Non-pigmented ciliary epithelial cell (primary cell): ENCODE measurements around the gene GRIP2.
"Not testable (repeated sequence)": the region's sequence is repeated elsewhere in the genome, so short reads cannot be mapped to it uniquely, and the experiment has no call there.

Experiments used
- DNase-seq: peaks from one replicate; pipeline ENCODE4 v3.0.0-alpha.2; 2010; ENCODE audit warnings: low read depth

The GRIP2 gene

GRCh38 chr3:14520149-14520548, 20.0 kb downstream of the GRIP2 start:
- DNase-seq = no peak

DNA sequence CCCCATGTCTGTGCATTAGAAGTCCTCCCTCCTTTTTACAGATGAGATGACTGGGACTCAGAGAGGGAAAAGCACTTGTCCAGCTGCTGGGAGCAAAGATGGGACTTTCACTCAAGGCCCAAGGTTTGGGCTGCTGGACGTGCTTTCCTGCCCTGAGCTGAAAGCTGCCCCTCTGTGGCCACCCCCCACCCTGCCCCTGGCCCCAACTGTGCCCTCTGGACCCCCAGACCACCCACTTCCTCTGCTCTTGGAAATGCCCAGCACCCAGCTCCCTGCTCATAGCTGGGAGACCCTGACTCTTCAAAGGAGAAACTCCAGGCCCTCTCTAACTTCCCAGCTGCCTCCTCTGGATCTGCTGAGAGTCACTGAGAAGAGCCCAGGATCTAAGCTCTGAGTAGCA, 20.7 kb downstream of the GRIP2 start:
- no peak for DNase-seq

DNA sequence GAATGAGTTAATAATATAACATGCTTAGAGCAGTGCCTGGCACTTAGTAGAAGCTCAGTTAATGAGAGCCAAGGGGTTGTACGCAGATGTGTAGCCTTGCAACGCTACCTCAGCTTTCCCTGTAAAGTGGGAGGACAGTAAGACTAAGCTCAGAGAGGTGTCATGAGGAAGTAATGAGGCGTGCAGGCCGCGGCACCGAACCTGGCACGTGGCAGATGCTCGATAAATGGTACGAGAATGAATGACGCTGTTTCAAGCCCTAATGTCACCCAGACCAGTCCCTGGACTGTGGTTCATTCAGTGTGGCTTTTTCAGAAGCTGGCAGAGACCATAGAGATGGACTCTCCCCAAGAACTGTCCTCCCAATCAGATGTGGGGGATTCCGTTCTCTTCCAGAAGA, 21.2 kb downstream of the GRIP2 start:
- no peak for DNase-seq

DNA sequence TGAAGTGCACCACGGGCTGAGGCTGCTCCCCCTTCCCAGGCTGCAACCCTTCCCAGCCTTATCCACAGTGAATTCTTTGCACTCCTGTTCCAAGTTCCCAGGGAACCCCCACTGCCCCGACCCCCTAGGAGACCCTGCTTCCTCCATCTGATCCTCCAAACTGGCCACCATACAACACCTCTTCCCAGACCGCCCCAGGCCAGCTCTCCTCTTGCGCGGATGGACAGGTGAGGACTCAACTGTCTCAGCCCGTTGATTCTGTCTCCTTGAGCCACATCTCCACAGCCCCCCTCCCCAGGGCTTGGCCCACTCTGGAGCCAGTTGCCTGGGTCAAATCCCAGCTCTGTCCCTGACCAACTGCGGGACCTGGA, 21.7 kb downstream of the GRIP2 start:
- no peak for DNase-seq

GRCh38 chr3:14517601-14518431, 22.3 kb downstream of the GRIP2 start:
- no peak for DNase-seq

- DNase-seq = no peak
Observed at GRCh38 chr3:14516738-14517345, 23.3 kb downstream of the GRIP2 start.

GRCh38 chr3:14515526-14515925, 24.6 kb downstream of the GRIP2 start:
- not testable (repeated sequence) for DNase-seq

DNA sequence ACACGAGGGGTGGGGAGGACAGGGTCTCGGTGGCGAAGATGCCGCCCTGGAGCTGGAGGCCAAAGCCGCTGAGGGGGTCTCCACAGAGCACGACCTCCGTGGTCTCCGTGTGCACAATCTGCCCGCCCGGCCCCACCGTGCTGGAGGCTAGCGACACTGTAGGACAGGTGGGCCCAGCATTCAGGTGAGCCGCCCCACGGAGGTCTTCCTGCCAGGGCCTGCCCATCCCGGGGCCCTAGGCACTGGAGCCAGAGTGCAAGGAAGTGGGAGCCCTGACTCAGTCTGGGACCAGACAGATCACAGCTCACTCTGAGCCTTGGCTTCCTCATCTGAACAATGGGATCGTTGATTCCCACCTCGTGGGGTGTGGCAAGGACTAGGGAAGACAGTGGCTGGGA, 25.8 kb downstream of the GRIP2 start:
- DNase-seq = no peak

DNA sequence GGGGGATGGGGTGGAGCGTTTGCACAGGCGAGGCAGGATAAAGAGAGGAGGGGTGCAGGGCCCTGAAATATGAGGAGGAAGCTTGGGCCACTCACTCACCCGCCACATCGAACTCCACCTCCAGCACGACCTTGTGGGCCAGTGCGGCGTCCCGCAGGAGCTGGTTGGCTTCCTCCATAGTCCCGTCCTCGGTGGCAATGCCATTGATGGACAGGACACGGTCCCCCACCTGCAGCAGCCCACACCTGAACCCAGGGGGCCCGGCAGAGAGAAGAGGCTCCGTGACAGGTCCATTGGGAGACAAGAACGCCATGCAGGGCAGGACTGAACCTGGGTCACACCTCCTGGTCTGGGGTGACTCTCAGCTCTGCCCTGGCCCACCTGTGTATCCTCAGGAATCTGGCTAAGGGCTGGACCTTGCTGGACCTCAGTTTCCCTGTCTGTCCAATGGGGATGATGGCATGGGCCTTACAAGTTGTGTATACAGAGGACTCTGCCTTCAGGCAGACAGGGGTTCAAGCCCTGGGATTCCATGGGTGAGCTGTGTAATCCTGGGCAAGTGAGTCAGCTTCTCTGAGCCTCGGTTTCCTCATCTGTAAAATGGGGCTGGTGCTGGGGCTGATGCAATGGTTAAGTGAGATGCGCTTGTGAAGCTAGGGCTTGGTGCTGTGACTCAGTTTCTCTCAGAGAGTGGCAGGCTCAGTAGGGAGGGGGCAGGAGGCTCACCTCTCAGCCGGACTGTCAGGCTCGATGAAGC, 26.4 kb downstream of the GRIP2 start:
- no peak for DNase-seq

DNA sequence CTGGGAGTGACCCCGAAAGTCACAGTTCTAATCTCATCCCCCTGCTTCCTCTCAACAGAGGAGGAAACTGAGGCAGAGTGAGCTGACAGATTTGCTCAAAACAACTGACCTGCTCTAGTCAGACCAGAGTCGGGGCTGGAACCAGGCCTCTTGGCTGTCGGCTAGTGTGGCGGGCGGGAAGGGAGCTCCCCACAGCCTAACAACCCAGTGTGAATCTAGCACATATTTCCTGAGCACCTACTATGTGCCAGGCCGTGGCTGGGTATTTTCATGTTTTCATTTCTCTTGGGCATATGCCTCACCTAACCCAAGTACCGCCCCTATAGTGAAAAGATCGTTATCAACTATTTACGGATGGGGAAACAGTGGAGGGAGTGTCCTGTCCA, 27.2 kb downstream of the GRIP2 start:
- DNase-seq = no peak

- no peak for DNase-seq
Observed at GRCh38 chr3:14512281-14512941, 27.7 kb downstream of the GRIP2 start.

DNA sequence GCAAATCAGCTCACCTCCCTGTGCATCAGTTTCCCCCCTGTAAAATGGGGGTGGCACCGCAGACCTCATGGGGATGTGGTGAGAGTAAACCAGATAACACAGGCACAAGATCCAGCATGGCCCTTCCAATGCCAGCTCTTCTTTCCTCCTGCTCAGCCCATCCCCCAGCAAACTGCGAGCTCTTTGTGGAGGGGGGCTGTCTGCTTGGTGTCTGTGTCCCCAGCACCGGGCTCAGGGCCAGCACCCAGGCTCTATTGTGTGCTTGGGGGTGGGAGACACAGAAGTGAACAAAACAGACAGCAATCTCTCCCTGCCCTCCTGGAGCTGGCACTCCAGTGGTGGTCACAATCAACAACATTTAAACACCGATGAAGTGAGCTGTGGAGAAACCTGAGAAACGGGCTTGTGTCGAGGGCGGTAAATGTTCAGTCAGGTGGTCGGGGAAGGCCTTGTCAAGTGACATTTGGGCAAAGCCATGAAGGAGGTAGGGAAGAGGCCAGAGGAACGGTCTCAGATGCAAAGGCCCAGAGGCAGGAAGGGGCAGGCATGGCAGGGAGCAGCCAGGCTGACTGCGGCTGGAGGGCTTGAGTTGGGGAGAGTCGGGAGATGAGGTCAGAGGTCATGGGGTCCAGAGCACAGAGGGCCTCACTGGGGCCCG, 28.4 kb downstream of the GRIP2 start:
- DNase-seq = no peak

DNA sequence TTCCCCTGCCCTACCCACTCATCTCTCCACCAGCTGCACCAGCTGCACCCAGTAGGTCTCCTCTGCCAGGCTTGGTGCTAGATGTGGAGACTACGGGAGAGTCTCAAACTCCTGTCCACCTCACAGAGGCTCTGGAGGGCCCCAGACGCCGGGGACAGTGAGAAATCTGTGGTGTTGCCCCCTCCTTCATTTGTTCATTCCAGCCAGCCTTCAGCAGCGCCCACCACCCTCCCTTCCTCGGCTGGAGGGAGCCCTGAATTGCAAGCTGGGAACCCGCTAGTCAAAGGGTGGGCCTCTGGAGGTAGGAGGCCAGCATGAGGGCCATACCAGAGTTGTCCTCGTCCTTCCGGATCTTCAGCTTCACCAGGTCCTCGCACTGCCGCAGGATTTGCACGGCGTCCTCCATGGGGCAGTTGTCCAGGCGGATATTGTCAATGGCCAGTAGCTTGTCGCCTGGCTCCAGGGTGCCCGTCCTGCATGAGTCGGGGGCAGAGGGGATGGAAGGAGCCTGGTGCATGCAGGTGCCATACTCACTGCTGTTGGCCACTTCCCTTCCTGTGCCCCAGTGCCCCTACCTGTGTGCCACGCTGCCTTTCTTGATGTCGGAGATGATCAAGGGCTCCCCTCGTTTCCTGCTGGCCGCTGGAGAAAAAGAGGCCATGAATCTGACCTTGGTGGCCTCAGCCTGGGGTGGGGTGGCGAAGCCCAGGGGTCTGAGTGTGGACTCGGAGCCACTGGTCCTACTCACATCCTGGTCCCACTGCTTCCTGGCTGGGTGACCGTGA, 29.1 kb downstream of the GRIP2 start:
- no peak for DNase-seq

- DNase-seq = no peak
Observed at GRCh38 chr3:14509796-14510100, 30.4 kb downstream of the GRIP2 start.

DNA sequence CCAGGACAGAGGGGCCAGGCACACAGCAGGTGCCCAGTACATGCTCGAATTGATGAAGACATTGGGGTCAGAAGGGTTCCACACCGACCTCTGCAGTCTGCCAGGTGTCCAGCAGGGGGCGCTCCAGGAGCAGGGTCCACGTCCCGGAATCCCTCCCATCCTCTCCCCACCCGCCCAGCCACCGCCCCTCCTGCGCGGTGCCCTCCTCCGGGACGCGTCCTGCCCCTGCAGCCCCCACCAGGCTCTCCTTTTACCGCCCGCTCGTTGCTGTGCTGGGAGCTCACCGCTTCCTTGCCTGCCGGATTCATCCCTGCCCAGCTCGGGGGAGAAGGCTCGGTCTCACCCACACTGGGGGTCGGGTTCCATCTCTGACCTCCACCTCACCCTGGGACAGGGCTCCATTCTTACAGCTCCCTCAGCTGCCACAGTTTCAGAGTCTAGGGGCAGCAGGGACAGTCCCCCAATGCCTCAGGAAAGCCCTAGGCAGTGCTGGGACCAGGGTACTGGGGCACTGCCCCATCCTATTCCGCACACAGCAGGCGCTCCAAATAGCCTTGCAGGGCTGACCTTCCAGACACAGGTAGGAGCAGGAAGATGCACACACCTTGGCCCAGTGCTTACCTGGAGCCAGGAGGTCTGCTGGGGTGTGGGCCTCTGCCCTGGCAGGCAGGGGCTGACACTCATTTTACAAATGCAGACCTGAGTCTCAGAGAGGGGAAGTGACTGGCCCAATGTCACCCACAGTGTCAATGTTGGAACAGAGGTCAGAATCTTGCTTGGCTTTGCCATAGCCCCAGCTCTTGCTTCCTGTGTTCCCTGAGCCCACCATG, 31.0 kb downstream of the GRIP2 start:
- DNase-seq = no peak

DNA sequence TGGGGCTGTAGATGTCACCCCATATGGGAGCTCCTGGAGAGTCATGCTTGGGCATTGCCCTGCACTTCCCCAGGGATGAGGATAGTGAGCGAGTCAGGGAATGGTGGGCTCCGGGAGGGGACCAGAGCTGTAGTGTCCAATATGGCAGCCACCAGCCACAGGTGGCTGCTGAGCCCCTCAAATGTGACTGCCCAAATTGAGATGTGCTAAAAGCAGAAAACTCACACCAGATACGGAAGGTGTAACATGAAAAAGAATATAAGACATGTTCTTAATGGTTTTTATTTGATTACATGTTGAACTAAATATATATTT, 31.7 kb downstream of the GRIP2 start:
- DNase-seq = no peak

- no peak for DNase-seq
Observed at GRCh38 chr3:14507757-14508504, 32.2 kb downstream of the GRIP2 start.

DNA sequence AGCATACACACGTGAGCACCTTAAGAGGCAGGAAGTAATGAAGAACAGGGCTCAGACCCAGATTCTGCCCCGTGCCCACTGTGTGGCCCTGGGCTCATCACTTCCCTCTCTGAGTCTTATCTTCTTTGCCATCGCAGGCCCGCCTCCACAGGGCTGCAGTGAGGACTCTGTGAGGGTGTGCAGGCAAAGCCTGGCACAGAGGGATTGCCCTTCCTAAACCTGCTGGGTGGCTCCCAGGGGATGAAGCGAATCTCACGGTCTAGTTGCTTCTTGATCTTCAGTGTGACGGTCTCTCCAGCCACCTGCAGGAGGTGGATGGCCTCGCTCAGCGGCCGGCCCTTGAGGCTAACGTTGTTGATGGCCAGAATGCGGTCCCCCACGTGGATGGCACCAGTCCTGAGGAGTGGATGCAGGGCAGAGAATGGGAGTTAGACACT, 32.8 kb downstream of the GRIP2 start:
- DNase-seq = no peak

DNA sequence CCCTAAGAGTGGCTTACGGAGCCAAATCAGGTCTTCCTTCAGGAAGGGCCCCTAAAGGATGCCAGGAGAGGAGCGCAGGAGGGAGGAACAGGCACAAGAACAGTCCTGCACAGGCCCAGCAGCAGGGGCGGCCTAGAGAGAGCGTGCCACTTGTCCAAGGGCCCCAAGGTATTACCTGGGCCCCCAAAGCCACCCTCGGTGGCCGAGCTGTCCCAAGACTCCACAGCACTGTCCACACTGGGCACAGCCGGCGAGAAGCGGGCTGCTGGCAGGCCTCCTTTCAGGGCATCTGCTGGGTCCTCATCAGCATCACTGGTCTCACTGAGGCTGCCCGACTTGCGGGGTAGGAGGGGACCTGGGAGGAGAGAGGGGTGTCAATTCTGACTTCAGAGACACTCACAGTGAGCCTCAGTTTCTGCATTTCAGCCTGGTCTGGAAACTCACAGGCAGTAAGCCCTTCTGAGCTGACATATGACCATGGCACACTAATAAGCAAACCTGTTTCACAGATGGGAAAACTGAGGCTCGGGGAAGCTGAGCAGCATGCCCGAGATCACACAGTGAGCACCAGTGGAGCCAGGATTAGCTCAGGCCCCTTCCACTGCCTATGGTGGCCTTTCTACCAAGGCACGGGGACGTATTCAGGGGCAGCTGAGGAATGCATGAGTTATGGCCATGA, 33.4 kb downstream of the GRIP2 start:
- no peak for DNase-seq
